Esophagus muscularis mucosa (tissue), 4 donors: ENCODE results near the gene TRPV2. TPM values are rescaled to one million over a fixed set of nuclear protein-coding genes. Genes with fewer than 3 reads are reported as not detected.

ENCODE experiments used
- DNase-seq: peaks from one replicate; pipeline ENCODE4 v3.0.0-alpha.2; 2017; ENCODE audit errors: extremely low spot score
- H3K27ac ChIP-seq, 4 donors: fragments of 200-600 bp; sonication (generic); replicated peaks in 1 of 4; 1 replicate in 3 of 4; 2 replicates in 1 of 4; pipeline ENCODE4 v1.5.1; 2016 to 2019; ENCODE audit warnings: mild to moderate bottlenecking in 1 of 4
- H3K27me3 ChIP-seq, 4 donors: fragments of 200-600 bp; sonication (generic); one replicate each; pipeline versions ENCODE4 v1.5.1 to v1.6.0; 2016 to 2019
- H3K36me3 ChIP-seq, 4 donors: fragments of 200-600 bp; sonication (generic); one replicate each; pipeline ENCODE4 v1.5.1; 2016 to 2019
- H3K4me1 ChIP-seq, 4 donors: fragments of 200-600 bp; sonication (generic); one replicate each; pipeline ENCODE4 v1.5.1; 2016 to 2019
- H3K4me3 ChIP-seq, 4 donors: fragments of 200-600 bp; sonication (generic); 1 replicate in 2 of 4; 2 replicates in 2 of 4; pipeline ENCODE4 v1.5.1; 2016 to 2019; ENCODE audit warnings: mild to moderate bottlenecking in 4 of 4, moderate library complexity in 1 of 4
- H3K9me3 ChIP-seq, 4 donors: fragments of 200-600 bp; sonication (generic); 1 replicate in 3 of 4; 2 replicates in 1 of 4; pipeline ENCODE4 v1.5.1; 2016 to 2019
- CTCF ChIP-seq, 3 experiments: fragments of 200-600 bp in 2 of 3; fragments of 450-650 bp in 1 of 3; sonication (generic) in 2 of 3; IDR thresholded peaks; one replicate each; pipeline ENCODE4 v1.5.1; 2017 to 2019; ENCODE audit warnings: antibody characterized with exemption in 3 of 3, mild to moderate bottlenecking in 2 of 3, moderate library complexity in 1 of 3
- EP300 ChIP-seq: sonication (generic); formaldehyde crosslinking; IDR thresholded peaks from one replicate; pipeline ENCODE4 v1.6.1; 2017; ENCODE audit warnings: antibody characterized with exemption
- POLR2A ChIP-seq: fragments of 450-650 bp; IDR thresholded peaks from one replicate; pipeline ENCODE4 v1.6.1; 2017; ENCODE audit warnings: antibody characterized with exemption, moderate library complexity, mild to moderate bottlenecking, low read depth
- POLR2AphosphoS5 ChIP-seq, 2 donors: sonication (generic); formaldehyde crosslinking; IDR thresholded peaks; one replicate each; pipeline ENCODE4 v1.6.1; 2017; ENCODE audit warnings: antibody characterized with exemption in 2 of 2
- WGBS: methylation state at CpG from one replicate; pipeline ENCODE4 v1.1.5; 2018; 5-methylcytosine and 5-hydroxymethylcytosine counted together
- intact Hi-C: fragments of 100-400 bp; cut with DNase I; formaldehyde crosslinking; loops from one replicate; pipeline ENCODE4 v1.15.1; 2023
- total RNA-seq, 4 donors: library from RNA; depleted of rRNA; stranded (reverse); fragments of >200 nt; gene quantifications; one replicate each; pipeline versions ENCODE4 v1.1.0 to v1.2.1, GENCODE V29; 2016

TRPV2 gene
- total RNA-seq, 4 donors from 2014 or later: 11.3 to 19.1 (median 17.7) TPM

GRCh38 chr17:16437083-16437482, 21.7 kb downstream of the TRPV2 start:
- DNase-seq: no peak
- Histone ChIP-seq H3K4me1 (peaks cover 20 to 33% (median 32%) of the 10 kb centered on the region in 4 donors), H3K36me3 (peaks cover 14 to 21% (median 17%) of the 10 kb centered on the region in 4 donors), H3K4me3 (no peak overlapping the region), H3K9me3 (no peaks in the 10 kb centered on the region), H3K27ac (no peak overlapping the region), H3K27me3 (no peaks in the 10 kb centered on the region)
- WGBS: 60% methylated on average over 2 of the region's 2 CpGs
- intact Hi-C loops: loop anchor here (5.0 kb wide), 1 partner anchor 50 kb away; no protein-coding TSS in a partner anchor
- TF ChIP-seq CTCF (IDR thresholded peaks at IDR 0.05) (no peak), EP300 (no peak), POLR2AphosphoS5 (IDR thresholded peaks at IDR 0.05) (no peak), POLR2A (no peak)

DNA sequence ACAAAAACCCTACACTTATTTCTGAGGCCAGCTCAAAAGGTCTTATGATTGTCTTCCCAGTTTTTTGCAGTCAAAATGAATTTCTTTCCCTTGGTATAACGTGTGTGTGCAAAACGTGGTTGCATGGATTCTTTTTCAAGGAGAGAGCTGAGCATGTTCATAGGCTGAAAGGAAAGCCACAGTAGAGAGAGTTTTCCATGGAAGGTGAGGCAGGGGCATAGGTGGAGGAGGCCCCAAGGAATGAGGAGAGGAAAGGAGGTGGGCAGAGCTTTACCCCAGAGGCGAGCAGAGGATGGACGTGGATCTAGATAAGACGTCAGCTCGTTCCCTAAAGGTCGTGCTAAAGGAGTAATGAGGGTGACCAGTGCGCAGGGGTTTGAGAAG, 22.8 kb downstream of the TRPV2 start:
- H3K27me3 ChIP-seq: no peaks in the 10 kb centered on the region
- intact Hi-C loops: loop anchor here (5.0 kb wide), 1 partner anchor 51 kb away; no protein-coding TSS in a partner anchor
- H3K4me1 ChIP-seq: peaks cover 20 to 44% (median 43%) of the 10 kb centered on the region in 4 donors
- WGBS: 27% methylated on average over 8 of the region's 8 CpGs
- H3K36me3 ChIP-seq: peaks cover 24 to 30% (median 26%) of the 10 kb centered on the region in 4 donors
- TF ChIP-seq POLR2AphosphoS5 (IDR thresholded peaks at IDR 0.05) (no peak), POLR2A (no peak), CTCF (IDR thresholded peaks at IDR 0.05) (no peak), EP300 (no peak)
- H3K4me3 ChIP-seq: peak overlapping the region; percentile 71 to 85 (median 76)
- peak overlapping the region; percentile 78 to 88 (median 83) for H3K27ac ChIP-seq
- H3K9me3 ChIP-seq: no peaks in the 10 kb centered on the region
- no peak for DNase-seq

GRCh38 chr17:16438557-16439302, 23.4 kb downstream of the TRPV2 start:
- TF ChIP-seq POLR2AphosphoS5 (IDR thresholded peaks at IDR 0.05) (peak; percentile 91 to 94), POLR2A (peak; percentile 78), CTCF (IDR thresholded peaks at IDR 0.05) (peak in 1 of 3 experiments; percentile 25), EP300 (no peak)
- Histone ChIP-seq H3K27me3 (no peaks in the 10 kb centered on the region), H3K4me1 (peaks cover 24 to 49% (median 48%) of the 10 kb centered on the region in 4 donors), H3K9me3 (no peaks in the 10 kb centered on the region), H3K27ac (peak overlapping the region; percentile 78 to 88 (median 83)), H3K36me3 (peaks cover 29 to 34% (median 31%) of the 10 kb centered on the region in 4 donors), H3K4me3 (peak overlapping the region; percentile 71 to 85 (median 76))
- intact Hi-C loops: loop anchor here (5.0 kb wide), 1 partner anchor 51 kb away; no protein-coding TSS in a partner anchor
- 0% methylated on average over 16 of the region's 46 CpGs for WGBS
- peak; percentile 99 for DNase-seq

GRCh38 chr17:16439303-16439791, 24.0 kb downstream of the TRPV2 start:
- no peaks in the 10 kb centered on the region for H3K27me3 ChIP-seq
- no peaks in the 10 kb centered on the region for H3K9me3 ChIP-seq
- 4% methylated on average over 12 of the region's 25 CpGs for WGBS
- peak overlapping the region; percentile 71 to 85 (median 76) for H3K4me3 ChIP-seq
- TF ChIP-seq POLR2A (no peak), CTCF (IDR thresholded peaks at IDR 0.05) (no peak), EP300 (no peak), POLR2AphosphoS5 (IDR thresholded peaks at IDR 0.05) (no peak)
- peaks cover 26 to 56% (median 53%) of the 10 kb centered on the region in 4 donors for H3K4me1 ChIP-seq
- DNase-seq: no peak
- intact Hi-C loops: loop anchor here (5.0 kb wide), 1 partner anchor 52 kb away; no protein-coding TSS in a partner anchor
- H3K27ac ChIP-seq: peak overlapping the region; percentile 78 to 88 (median 83)
- peaks cover 30 to 40% (median 37%) of the 10 kb centered on the region in 4 donors for H3K36me3 ChIP-seq
